GM20000 (cell line): ENCODE results near the gene TSPAN31.

ENCODE experiments used
- DNase-seq: peaks from one replicate; pipeline ENCODE4 v3.0.0; 2012; ENCODE audit warnings: low spot score
- TF ChIP-seq, protein P1 (sequence below): IDR thresholded peaks from 2 replicates; pipeline ENCODE4 v1.5.1; 2012; ENCODE audit warnings: mild to moderate bottlenecking, control low read depth; ENCODE audit errors: extremely low read depth, missing control alignments

Gene TSPAN31

GRCh38 chr12:57712701-57713100 is 32.1 kb upstream of the TSPAN31 start:
- TF ChIP-seq, protein P1, sequence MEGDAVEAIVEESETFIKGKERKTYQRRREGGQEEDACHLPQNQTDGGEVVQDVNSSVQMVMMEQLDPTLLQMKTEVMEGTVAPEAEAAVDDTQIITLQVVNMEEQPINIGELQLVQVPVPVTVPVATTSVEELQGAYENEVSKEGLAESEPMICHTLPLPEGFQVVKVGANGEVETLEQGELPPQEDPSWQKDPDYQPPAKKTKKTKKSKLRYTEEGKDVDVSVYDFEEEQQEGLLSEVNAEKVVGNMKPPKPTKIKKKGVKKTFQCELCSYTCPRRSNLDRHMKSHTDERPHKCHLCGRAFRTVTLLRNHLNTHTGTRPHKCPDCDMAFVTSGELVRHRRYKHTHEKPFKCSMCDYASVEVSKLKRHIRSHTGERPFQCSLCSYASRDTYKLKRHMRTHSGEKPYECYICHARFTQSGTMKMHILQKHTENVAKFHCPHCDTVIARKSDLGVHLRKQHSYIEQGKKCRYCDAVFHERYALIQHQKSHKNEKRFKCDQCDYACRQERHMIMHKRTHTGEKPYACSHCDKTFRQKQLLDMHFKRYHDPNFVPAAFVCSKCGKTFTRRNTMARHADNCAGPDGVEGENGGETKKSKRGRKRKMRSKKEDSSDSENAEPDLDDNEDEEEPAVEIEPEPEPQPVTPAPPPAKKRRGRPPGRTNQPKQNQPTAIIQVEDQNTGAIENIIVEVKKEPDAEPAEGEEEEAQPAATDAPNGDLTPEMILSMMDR: no peak
- DNase-seq: no peak

- DNase-seq: no peak
Measured at GRCh38 chr12:57713209-57713608, 31.6 kb upstream of the TSPAN31 start.

DNA sequence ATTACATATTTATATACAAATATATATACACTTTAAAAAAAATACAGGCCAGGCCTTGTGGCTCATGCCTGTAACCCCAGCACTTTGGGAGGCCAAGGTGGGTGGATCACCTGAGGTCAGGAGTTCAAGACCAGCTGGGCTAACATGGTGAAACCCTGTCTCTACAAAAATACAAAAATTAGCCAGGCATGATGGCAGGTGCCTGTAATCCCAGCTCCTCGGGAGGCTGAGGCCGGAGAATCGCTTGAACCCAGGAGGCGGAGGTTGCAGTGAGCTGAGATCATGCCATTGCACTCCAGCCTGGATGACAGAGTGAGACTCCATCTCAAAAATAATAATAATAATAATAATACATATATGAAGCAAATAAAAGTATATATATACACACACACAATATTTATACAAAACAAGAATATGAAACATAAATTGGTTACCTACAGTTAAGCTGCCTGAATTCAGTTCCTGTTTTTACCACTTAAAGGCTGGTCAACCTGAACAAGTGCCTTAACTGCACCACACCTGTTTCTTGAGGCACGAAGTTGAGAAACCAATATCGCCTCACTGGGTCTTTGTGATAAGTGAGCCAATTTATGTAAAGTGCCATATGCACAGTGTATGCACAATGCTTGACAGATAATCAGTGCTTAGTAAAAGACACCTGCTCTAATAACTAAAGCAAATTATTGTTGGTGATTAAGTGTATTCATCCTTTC is 29.6 kb upstream of the TSPAN31 start:
- DNase-seq: peak; percentile 19

More at GRCh38 chr12:57713209-57713608, 31.6 kb upstream of the TSPAN31 start:
- TF ChIP-seq, protein P1: no peak

DNA sequence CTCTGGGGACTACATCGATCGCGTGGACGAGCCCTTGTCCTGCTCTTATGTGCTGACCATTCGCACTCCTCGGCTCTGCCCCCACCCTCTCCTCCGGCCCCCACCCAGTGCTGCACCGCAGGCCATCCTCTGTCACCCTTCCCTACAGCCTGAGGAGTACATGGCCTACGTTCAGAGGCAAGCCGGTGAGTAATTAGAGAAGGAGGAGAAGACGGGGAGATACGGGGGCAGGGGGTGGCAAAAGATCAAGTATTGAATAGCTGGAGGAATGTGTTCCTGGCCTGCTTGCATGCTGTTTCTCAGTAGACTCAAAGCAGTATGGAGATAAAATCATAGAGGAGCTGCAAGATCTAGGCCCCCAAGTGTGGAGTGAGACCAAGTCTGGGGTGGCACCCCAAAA is 29.1 kb upstream of the TSPAN31 start:
- DNase-seq: no peak
- TF ChIP-seq, protein P1: no peak

GRCh38 chr12:57716305-57716704 is 28.5 kb upstream of the TSPAN31 start:
- no peak for DNase-seq
- TF ChIP-seq, protein P1: no peak

DNA sequence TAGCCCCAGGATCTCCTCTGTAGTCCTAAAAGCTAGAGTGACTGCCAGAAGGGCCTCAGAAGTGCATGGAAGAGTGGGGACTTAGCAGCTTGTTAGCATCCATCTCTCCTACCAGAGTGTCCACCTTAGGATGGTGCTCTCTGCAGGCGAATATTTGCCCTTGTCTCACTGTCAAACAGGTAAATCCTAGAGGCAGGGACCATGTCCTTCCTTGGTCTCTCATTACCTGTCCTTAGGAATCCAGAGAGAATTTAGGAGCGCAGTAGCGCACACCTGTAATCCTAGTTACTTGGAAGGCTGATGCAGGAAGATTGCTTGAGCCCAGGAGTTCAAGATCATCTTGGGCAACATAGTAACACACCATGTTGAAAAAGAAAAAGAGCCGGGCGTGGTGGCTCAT is 27.7 kb upstream of the TSPAN31 start:
- TF ChIP-seq, protein P1: no peak
- no peak for DNase-seq

- TF ChIP-seq, protein P1: no peak
- no peak for DNase-seq
Measured at GRCh38 chr12:57717846-57718640, 26.8 kb upstream of the TSPAN31 start.
